HFFc6 (cell line): ENCODE measurements around the gene ECE1. TPM values are rescaled to one million over a fixed set of nuclear protein-coding genes. Genes with fewer than 3 reads are reported as not detected.
"Not testable (repeated sequence)": the region's sequence is repeated elsewhere in the genome, so short reads cannot be mapped to it uniquely, and the experiment has no call there.

Experiments
- DNase-seq: peaks from one replicate; pipeline ENCODE4 v3.0.0-alpha.2; 2018
- H3K27ac Mint-ChIP-seq: 2 replicates; pipeline ENCODE4 v1.8.0; 2020; ENCODE audit warnings: mild to moderate bottlenecking, mixed read lengths
- H3K27me3 Mint-ChIP-seq: 2 replicates; pipeline ENCODE4 v1.8.0; 2021; ENCODE audit warnings: mild to moderate bottlenecking, moderate library complexity, mixed read lengths; ENCODE audit not compliant: insufficient read depth
- H3K36me3 Mint-ChIP-seq: 2 replicates; pipeline ENCODE4 v1.8.0; 2021; ENCODE audit warnings: low read depth, mixed read lengths
- H3K4me1 Mint-ChIP-seq: 2 replicates; pipeline ENCODE4 v1.8.0; 2020; ENCODE audit warnings: low read depth, mixed read lengths
- H3K4me3 Mint-ChIP-seq: 2 replicates; pipeline ENCODE4 v1.8.0; 2020; ENCODE audit warnings: mild to moderate bottlenecking, moderate library complexity, mixed read lengths
- H3K9me3 Mint-ChIP-seq: 2 replicates; pipeline ENCODE4 v1.8.0; 2020; ENCODE audit warnings: mild to moderate bottlenecking, mixed read lengths
- total RNA-seq, 6 experiments: library from RNA; stranded (reverse); fragmentation: NEBNext Ultra II Directional; extraction: Animal tissue kit (Norgen Biotek cat#: 25700); gene quantifications; 2 replicates in 1 of 6; 3 replicates in 5 of 6; pipeline ENCODE4 v1.2.3, GENCODE V29; 2021
- TF ChIP-seq, protein P1 (sequence below): fragments of 200-600 bp; sonication (generic); IDR thresholded peaks from 2 replicates; pipeline ENCODE4 v1.5.0; 2021; ENCODE audit warnings: antibody characterized with exemption, mild to moderate bottlenecking

ECE1 gene
- total RNA-seq, 6 experiments from 2014 or later: 116 to 134 (median 124) TPM

DNA sequence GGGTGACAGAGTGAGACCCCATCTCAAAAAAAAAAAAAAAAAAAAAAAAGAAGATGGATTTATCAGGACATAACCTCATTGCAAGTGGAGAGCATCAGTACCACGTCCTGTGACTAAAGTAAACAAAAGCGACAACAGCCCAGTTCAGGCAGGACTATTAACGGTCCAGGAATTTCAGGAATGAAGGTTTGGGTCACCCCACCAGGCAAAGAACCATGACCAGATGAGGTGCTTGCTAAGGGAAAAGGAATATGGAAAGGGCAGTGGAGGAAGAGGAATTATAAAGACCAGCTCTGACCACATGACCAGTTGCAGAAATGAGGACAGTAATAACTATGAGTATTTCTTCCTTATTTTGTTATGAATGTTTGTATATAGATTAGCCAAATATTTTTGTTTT, 78.1 kb downstream of the ECE1 start:
- Mint-ChIP-seq H3K4me3 (no peak overlapping the region), H3K27ac (no peak overlapping the region)
- DNase-seq: peak; percentile 46

DNA sequence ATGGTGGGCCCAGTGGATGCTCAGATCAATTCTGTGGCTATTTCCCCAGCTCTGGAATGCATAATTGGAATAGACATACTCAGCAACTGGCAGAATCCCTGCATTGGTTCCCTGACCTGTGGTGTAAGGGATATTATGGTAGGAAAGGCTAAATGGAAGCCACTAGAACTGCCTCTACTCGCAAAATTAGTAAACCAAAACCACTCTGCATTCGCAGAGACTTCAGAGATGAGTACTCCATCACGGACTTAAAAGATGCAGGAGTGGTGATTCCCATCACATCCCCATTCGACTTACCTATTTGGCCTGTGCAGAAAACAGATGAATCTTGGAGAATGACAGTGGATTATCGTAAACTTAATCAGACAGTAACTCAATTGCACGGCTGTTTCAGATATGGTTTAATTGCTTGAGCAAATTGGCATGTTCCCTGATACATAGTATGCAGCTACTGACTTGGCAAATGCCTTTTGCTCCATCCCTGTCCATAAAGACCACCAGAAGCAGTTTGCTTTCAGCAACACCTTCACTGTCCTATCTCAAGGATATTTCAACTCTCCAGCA, 82.0 kb downstream of the ECE1 start:
- H3K4me3 Mint-ChIP-seq, H3K27me3 Mint-ChIP-seq, H3K36me3 Mint-ChIP-seq, H3K9me3 Mint-ChIP-seq, H3K27ac Mint-ChIP-seq, DNase-seq: not testable (repeated sequence)
- H3K4me1 Mint-ChIP-seq: peaks cover 24% of the 10 kb centered on the region

More for the DNA sequence above, 78.1 kb downstream of the ECE1 start:
- Mint-ChIP-seq H3K36me3 (no peaks in the 10 kb centered on the region), H3K4me1 (peaks cover 19% of the 10 kb centered on the region), H3K9me3 (no peaks in the 10 kb centered on the region), H3K27me3 (no peaks in the 10 kb centered on the region)
- TF ChIP-seq, protein P1, sequence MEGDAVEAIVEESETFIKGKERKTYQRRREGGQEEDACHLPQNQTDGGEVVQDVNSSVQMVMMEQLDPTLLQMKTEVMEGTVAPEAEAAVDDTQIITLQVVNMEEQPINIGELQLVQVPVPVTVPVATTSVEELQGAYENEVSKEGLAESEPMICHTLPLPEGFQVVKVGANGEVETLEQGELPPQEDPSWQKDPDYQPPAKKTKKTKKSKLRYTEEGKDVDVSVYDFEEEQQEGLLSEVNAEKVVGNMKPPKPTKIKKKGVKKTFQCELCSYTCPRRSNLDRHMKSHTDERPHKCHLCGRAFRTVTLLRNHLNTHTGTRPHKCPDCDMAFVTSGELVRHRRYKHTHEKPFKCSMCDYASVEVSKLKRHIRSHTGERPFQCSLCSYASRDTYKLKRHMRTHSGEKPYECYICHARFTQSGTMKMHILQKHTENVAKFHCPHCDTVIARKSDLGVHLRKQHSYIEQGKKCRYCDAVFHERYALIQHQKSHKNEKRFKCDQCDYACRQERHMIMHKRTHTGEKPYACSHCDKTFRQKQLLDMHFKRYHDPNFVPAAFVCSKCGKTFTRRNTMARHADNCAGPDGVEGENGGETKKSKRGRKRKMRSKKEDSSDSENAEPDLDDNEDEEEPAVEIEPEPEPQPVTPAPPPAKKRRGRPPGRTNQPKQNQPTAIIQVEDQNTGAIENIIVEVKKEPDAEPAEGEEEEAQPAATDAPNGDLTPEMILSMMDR: no peak

DNA sequence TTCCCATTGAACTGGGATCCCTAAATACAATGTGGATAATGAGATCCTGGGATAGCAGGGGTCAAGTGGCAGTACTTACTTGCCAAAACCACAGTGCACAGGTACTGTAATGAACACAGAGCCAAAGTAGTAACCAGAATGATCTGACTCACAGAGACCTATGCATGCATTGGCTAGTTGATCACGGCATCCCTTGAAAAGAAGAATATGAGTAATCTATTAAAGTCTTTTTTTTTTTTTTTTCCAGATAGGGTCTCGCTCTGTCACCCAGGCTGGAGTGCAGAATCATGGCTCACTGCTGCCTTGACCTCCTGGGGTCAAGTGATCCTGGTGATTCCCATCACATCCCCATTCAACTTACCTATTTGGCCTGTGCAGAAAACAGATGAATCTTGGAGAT, 84.1 kb downstream of the ECE1 start:
- no peaks in the 10 kb centered on the region for H3K36me3 Mint-ChIP-seq

DNA sequence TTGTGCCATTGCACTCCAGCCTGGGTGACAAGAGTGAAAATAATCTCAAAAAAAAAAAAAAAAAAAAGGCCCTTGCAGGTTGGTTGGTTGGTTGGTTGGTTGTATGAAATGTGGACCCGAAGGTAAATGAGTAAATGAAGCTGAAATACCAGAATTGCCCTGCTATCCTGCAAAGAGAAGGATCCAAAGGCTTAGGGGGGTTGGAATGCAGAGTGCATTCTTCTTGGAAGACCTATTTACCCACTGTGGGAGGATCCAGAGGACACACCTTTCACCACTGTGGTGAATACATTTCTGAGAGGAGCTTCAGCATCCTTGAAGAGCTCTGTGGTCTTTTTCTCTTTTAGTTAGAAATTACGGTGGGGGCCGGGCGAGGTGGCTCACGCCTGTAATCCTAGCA, 84.8 kb downstream of the ECE1 start:
- no peaks in the 10 kb centered on the region for H3K9me3 Mint-ChIP-seq
- peaks cover 19% of the 10 kb centered on the region for H3K4me1 Mint-ChIP-seq
- TF ChIP-seq, protein P1: no peak
- H3K36me3 Mint-ChIP-seq: no peaks in the 10 kb centered on the region
- no peaks in the 10 kb centered on the region for H3K27me3 Mint-ChIP-seq
- no peak overlapping the region for H3K4me3 Mint-ChIP-seq
- no peak for DNase-seq
- H3K27ac Mint-ChIP-seq: no peak overlapping the region

More for the DNA sequence above, 84.1 kb downstream of the ECE1 start:
- H3K9me3 Mint-ChIP-seq: no peaks in the 10 kb centered on the region
- DNase-seq: peak; percentile 59
- TF ChIP-seq, protein P1: no peak
- H3K27ac Mint-ChIP-seq: no peak overlapping the region
- no peaks in the 10 kb centered on the region for H3K27me3 Mint-ChIP-seq
- H3K4me1 Mint-ChIP-seq: peaks cover 12% of the 10 kb centered on the region
- H3K4me3 Mint-ChIP-seq: no peak overlapping the region

DNA sequence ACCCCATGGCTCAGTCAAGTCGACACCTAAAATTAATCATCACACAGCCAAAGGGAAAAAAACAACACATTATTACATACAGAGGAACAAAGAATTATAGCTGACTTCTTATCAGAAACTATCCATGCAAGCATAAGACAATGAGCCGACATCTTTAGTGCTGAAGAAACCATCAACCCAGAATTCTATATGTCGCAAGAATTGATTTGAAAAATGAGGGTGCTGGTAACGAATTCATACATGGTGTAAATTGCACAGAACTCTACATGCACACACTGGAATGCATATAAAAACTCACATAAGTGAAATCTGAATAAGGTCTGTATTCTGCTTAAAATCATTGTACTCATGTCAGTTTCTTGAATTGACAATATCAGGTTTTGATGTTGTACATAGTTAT, 88.6 kb downstream of the ECE1 start:
- peaks cover 26% of the 10 kb centered on the region for H3K4me1 Mint-ChIP-seq
- DNase-seq: no peak
- no peaks in the 10 kb centered on the region for H3K36me3 Mint-ChIP-seq
- TF ChIP-seq, protein P1: no peak
- H3K4me3 Mint-ChIP-seq: no peak overlapping the region
- peak overlapping the region; percentile 79; the same call in 1 of the 2 replicates for H3K27ac Mint-ChIP-seq
- H3K27me3 Mint-ChIP-seq: 0 out of 2 replicates have a peak, but pooled peaks cover 2% of the 10 kb centered on the region
- H3K9me3 Mint-ChIP-seq: no peaks in the 10 kb centered on the region

DNA sequence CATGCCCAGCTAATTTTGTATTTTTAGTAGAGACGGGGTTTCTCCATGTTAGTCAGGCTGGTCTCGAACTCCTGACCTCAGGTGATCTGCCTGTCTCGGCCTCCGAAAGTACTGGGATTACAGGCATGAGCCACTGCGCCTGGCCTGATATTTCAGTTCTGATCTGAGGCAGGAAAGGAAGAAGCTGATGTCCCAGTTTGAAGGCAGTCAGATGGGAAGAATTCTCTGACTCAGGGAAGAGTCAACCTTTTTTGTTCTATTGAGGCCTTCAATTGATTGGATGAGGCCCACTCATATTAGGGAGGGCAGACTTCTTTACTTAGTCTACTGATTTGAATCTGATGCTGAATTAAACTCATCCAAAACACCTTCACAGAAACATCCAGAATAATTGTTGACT, 89.0 kb downstream of the ECE1 start:
- H3K4me3 Mint-ChIP-seq, H3K27me3 Mint-ChIP-seq, H3K36me3 Mint-ChIP-seq, H3K9me3 Mint-ChIP-seq: not testable (repeated sequence)
- DNase-seq: peak; percentile 40
- Mint-ChIP-seq H3K4me1 (peaks cover 23% of the 10 kb centered on the region), H3K27ac (peak overlapping the region; percentile 79)
